ENCODE data around the gene AKT1.

The AKT1 gene

GRCh38 chr14:104780513-104781030, 15.0 kb downstream of the AKT1 start:
- Histone ChIP-seq H3K36me3 (ENCODE audit: insufficient read depth, low read length) (no peaks in the 10 kb centered on the region; the same call in 1 of the 2 replicates), H3K9me3 (ENCODE audit: control insufficient read depth, insufficient read depth, low read length) (no peaks in the 10 kb centered on the region), H3K9ac (ENCODE audit: low read depth, low read length) (no peak overlapping the region), H3K4me1 (ENCODE audit: insufficient read depth, low read length) (no peaks in the 10 kb centered on the region)

- Histone ChIP-seq H3K4me1 (ENCODE audit: insufficient read depth, low read length) (no peaks in the 10 kb centered on the region), H3K36me3 (ENCODE audit: insufficient read depth, low read length) (no peaks in the 10 kb centered on the region; the same call in 1 of the 2 replicates)
Observed at GRCh38 chr14:104779776-104780512, 15.6 kb downstream of the AKT1 start.

GRCh38 chr14:104778694-104779331, 16.7 kb downstream of the AKT1 start:
- Histone ChIP-seq H3K9me3 (ENCODE audit: control insufficient read depth, insufficient read depth, low read length) (no peaks in the 10 kb centered on the region), H3K4me1 (ENCODE audit: insufficient read depth, low read length) (no peaks in the 10 kb centered on the region), H3K36me3 (ENCODE audit: insufficient read depth, low read length) (no peaks in the 10 kb centered on the region), H3K9ac (ENCODE audit: low read depth, low read length) (no peak overlapping the region)

More at GRCh38 chr14:104779776-104780512, 15.6 kb downstream of the AKT1 start:
- Histone ChIP-seq H3K9ac (ENCODE audit: low read depth, low read length) (no peak overlapping the region), H3K9me3 (ENCODE audit: control insufficient read depth, insufficient read depth, low read length) (no peaks in the 10 kb centered on the region)

- Histone ChIP-seq H3K36me3 (ENCODE audit: insufficient read depth, low read length) (no peaks in the 10 kb centered on the region), H3K9me3 (ENCODE audit: control insufficient read depth, insufficient read depth, low read length) (no peaks in the 10 kb centered on the region), H3K9ac (ENCODE audit: low read depth, low read length) (no peak overlapping the region), H3K4me1 (ENCODE audit: insufficient read depth, low read length) (no peaks in the 10 kb centered on the region)
Observed at GRCh38 chr14:104777808-104778249, 17.7 kb downstream of the AKT1 start.

- no peaks in the 10 kb centered on the region for H3K9me3 ChIP-seq (ENCODE audit: control insufficient read depth, insufficient read depth, low read length)
Observed at GRCh38 chr14:104776961-104777807, 18.4 kb downstream of the AKT1 start.

GRCh38 chr14:104776481-104776880, 19.1 kb downstream of the AKT1 start:
- Histone ChIP-seq H3K36me3 (ENCODE audit: insufficient read depth, low read length) (peaks cover 3% of the 10 kb centered on the region), H3K4me1 (ENCODE audit: insufficient read depth, low read length) (no peaks in the 10 kb centered on the region), H3K9ac (ENCODE audit: low read depth, low read length) (no peak overlapping the region), H3K9me3 (ENCODE audit: control insufficient read depth, insufficient read depth, low read length) (no peaks in the 10 kb centered on the region)

More at GRCh38 chr14:104776961-104777807, 18.4 kb downstream of the AKT1 start:
- no peak overlapping the region for H3K9ac ChIP-seq (ENCODE audit: low read depth, low read length)
- H3K36me3 ChIP-seq (ENCODE audit: insufficient read depth, low read length) = no peaks in the 10 kb centered on the region
- H3K4me1 ChIP-seq (ENCODE audit: insufficient read depth, low read length) = no peaks in the 10 kb centered on the region

GRCh38 chr14:104775073-104775489, 20.5 kb downstream of the AKT1 start:
- peaks cover 3% of the 10 kb centered on the region for H3K36me3 ChIP-seq (ENCODE audit: insufficient read depth, low read length)
- peaks cover 6% of the 10 kb centered on the region; the same call in 1 of the 2 replicates for H3K9me3 ChIP-seq (ENCODE audit: control insufficient read depth, insufficient read depth, low read length)
- no peaks in the 10 kb centered on the region for H3K4me1 ChIP-seq (ENCODE audit: insufficient read depth, low read length)
- no peak overlapping the region for H3K9ac ChIP-seq (ENCODE audit: low read depth, low read length)

- no peak overlapping the region for H3K9ac ChIP-seq (ENCODE audit: low read depth, low read length)
- H3K9me3 ChIP-seq (ENCODE audit: control insufficient read depth, insufficient read depth, low read length) = peaks cover 6% of the 10 kb centered on the region; the same call in 1 of the 2 replicates
- peaks cover 3% of the 10 kb centered on the region for H3K36me3 ChIP-seq (ENCODE audit: insufficient read depth, low read length)
- peaks cover 3% of the 10 kb centered on the region; the same call in 1 of the 2 replicates for H3K4me1 ChIP-seq (ENCODE audit: insufficient read depth, low read length)
Observed at GRCh38 chr14:104774453-104775072, 21.0 kb downstream of the AKT1 start.

GRCh38 chr14:104773505-104774452, 21.8 kb downstream of the AKT1 start:
- peaks cover 5% of the 10 kb centered on the region; the same call in 1 of the 2 replicates for H3K4me1 ChIP-seq (ENCODE audit: insufficient read depth, low read length)
- no peak overlapping the region for H3K9ac ChIP-seq (ENCODE audit: low read depth, low read length)
- peaks cover 3% of the 10 kb centered on the region for H3K36me3 ChIP-seq (ENCODE audit: insufficient read depth, low read length)
- H3K9me3 ChIP-seq (ENCODE audit: control insufficient read depth, insufficient read depth, low read length) = peaks cover 6% of the 10 kb centered on the region; the same call in 1 of the 2 replicates

- Histone ChIP-seq H3K9ac (ENCODE audit: low read depth, low read length) (no peak overlapping the region), H3K36me3 (ENCODE audit: insufficient read depth, low read length) (peaks cover 3% of the 10 kb centered on the region)
Observed at GRCh38 chr14:104772707-104773504, 22.6 kb downstream of the AKT1 start.

GRCh38 chr14:104771918-104772706, 23.4 kb downstream of the AKT1 start:
- H3K4me1 ChIP-seq (ENCODE audit: insufficient read depth, low read length) = peaks cover 5% of the 10 kb centered on the region; the same call in 1 of the 2 replicates
- H3K9ac ChIP-seq (ENCODE audit: low read depth, low read length) = no peak overlapping the region
- peaks cover 3% of the 10 kb centered on the region for H3K36me3 ChIP-seq (ENCODE audit: insufficient read depth, low read length)
- peaks cover 6% of the 10 kb centered on the region; the same call in 1 of the 2 replicates for H3K9me3 ChIP-seq (ENCODE audit: control insufficient read depth, insufficient read depth, low read length)

More at GRCh38 chr14:104772707-104773504, 22.6 kb downstream of the AKT1 start:
- H3K4me1 ChIP-seq (ENCODE audit: insufficient read depth, low read length) = peaks cover 5% of the 10 kb centered on the region; the same call in 1 of the 2 replicates
- H3K9me3 ChIP-seq (ENCODE audit: control insufficient read depth, insufficient read depth, low read length) = peaks cover 6% of the 10 kb centered on the region; the same call in 1 of the 2 replicates

Data from ES-I3 (cell line).